Colonic mucosa (tissue), 4 donors: ENCODE data around the gene PRG2. TPM values are rescaled to one million over a fixed set of nuclear protein-coding genes. Genes with fewer than 3 reads are reported as not detected.

ENCODE experiments used
- DNase-seq: peaks from one replicate; pipeline ENCODE4 v3.0.0-alpha.2; 2020
- H3K27ac ChIP-seq: fragments of 200-600 bp; one replicate; pipeline ENCODE4 v1.8.0; 2021
- H3K27me3 ChIP-seq: fragments of 200-600 bp; one replicate; pipeline ENCODE4 v1.8.0; 2021
- H3K36me3 ChIP-seq: fragments of 200-600 bp; one replicate; pipeline ENCODE4 v1.8.0; 2021
- H3K4me1 ChIP-seq: fragments of 200-600 bp; one replicate; pipeline ENCODE4 v1.8.0; 2021; ENCODE audit warnings: mild to moderate bottlenecking
- H3K4me3 ChIP-seq: fragments of 200-600 bp; one replicate; pipeline ENCODE4 v1.8.0; 2021
- H3K9ac ChIP-seq, 2 donors: one replicate each; pipeline ENCODE4 v1.7.0; 2013; ENCODE audit warnings: control low read depth in 2 of 2, low read depth in 2 of 2, low read length in 2 of 2
- H3K9me3 ChIP-seq: fragments of 200-600 bp; one replicate; pipeline ENCODE4 v1.8.0; 2021
- CTCF ChIP-seq: fragments of 200-600 bp; IDR thresholded peaks from one replicate; pipeline ENCODE4 v1.8.0; 2022; ENCODE audit warnings: antibody characterized with exemption, mild to moderate bottlenecking
- intact Hi-C: fragments of 100-400 bp; cut with DNase I; formaldehyde crosslinking; loops from one replicate; pipeline ENCODE4 v1.14.1; 2022
- total RNA-seq, 2 donors: library from RNA; stranded (reverse); fragmentation: NEBNext Ultra II Directional in 1 of 2; extraction: Animal tissue kit (Norgen Biotek cat#: 25700) in 1 of 2; gene quantifications; one replicate each; pipeline ENCODE4 v1.2.1, GENCODE V29; 2021
- donor health status: healthy.
- donor health status: DM: no; HTN: no; CAD: no.
- donor health status: DM: no; HTN: no; CAD: no.

PRG2 gene
- total RNA-seq, 2 donors from 2014 or later = not detected

DNA sequence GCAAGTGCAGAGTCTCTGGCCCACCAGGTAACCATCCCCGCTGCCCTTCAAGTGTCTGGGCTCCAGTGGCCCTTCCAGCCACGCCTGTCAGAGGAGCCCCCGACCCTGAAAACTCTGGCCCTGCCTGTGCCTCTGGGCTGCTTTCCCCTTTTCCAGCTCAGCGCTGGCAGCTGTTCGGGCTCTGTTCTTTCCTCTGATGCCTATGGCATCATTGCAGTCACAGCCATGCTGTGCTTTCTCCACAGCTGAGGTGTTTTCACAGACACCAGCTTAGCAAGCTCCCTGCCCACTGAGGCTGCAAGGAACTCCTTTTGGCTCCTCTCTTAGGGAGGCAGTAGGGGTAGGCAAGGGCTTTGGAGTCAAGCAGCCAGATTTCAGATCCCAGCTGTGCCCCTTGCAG, 31.1 kb downstream of the PRG2 start:
- Histone ChIP-seq H3K9ac (no peak overlapping the region), H3K4me1 (no peaks in the 10 kb centered on the region), H3K27me3 (no peaks in the 10 kb centered on the region), H3K4me3 (no peak overlapping the region), H3K9me3 (no peaks in the 10 kb centered on the region), H3K36me3 (no peaks in the 10 kb centered on the region), H3K27ac (no peak overlapping the region)
- TF ChIP-seq CTCF = no peak
- no peak for DNase-seq
- intact Hi-C loops = no loop called here

- no peak for TF ChIP-seq CTCF
- intact Hi-C loops = no loop called here
These were observed 31.5 kb downstream of the PRG2 start for GRCh38 chr11:57358991-57359390.

GRCh38 chr11:57358543-57358961, 31.9 kb downstream of the PRG2 start:
- no peaks in the 10 kb centered on the region for H3K27me3 ChIP-seq
- H3K36me3 ChIP-seq = no peaks in the 10 kb centered on the region
- H3K27ac ChIP-seq = no peak overlapping the region
- H3K4me1 ChIP-seq = no peaks in the 10 kb centered on the region
- H3K9ac ChIP-seq = no peak overlapping the region
- no peaks in the 10 kb centered on the region for H3K9me3 ChIP-seq
- intact Hi-C loops = no loop called here
- TF ChIP-seq CTCF = no peak
- DNase-seq = no peak
- no peak overlapping the region for H3K4me3 ChIP-seq

More at GRCh38 chr11:57358991-57359390, 31.5 kb downstream of the PRG2 start:
- Histone ChIP-seq H3K27ac (no peak overlapping the region), H3K4me1 (no peaks in the 10 kb centered on the region), H3K36me3 (no peaks in the 10 kb centered on the region), H3K9me3 (no peaks in the 10 kb centered on the region), H3K9ac (no peak overlapping the region), H3K27me3 (no peaks in the 10 kb centered on the region), H3K4me3 (no peak overlapping the region)
- no peak for DNase-seq

- H3K4me3 ChIP-seq = no peak overlapping the region
- DNase-seq = no peak
- intact Hi-C loops = no loop called here
- no peak for TF ChIP-seq CTCF
- no peaks in the 10 kb centered on the region for H3K36me3 ChIP-seq
- no peaks in the 10 kb centered on the region for H3K4me1 ChIP-seq
- H3K9ac ChIP-seq = no peak overlapping the region
- no peaks in the 10 kb centered on the region for H3K9me3 ChIP-seq
- H3K27ac ChIP-seq = no peak overlapping the region
- H3K27me3 ChIP-seq = no peaks in the 10 kb centered on the region
These were observed 32.6 kb downstream of the PRG2 start for GRCh38 chr11:57357856-57358255.

DNA sequence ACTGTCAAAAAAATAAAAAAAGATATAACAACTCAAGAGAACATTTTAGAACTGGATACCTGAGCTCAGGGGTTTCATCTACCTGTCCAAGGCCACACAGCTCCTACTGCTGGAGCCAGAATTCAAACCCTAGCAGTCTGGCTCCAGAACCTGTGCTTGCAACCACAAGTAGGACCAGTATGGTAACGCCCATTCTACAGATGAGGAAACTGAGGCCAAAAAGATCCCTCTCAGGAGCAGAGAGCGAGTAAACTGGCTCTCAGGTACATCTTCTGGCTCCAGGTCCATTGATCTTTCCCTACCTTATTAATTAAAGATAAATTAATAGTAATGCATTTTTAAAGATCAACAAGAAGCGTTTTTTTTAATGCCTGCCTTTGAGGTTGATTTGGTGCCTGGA, 33.1 kb downstream of the PRG2 start:
- no peak overlapping the region for H3K4me3 ChIP-seq

More for the DNA sequence above, 33.1 kb downstream of the PRG2 start:
- H3K27ac ChIP-seq = no peak overlapping the region
- no peaks in the 10 kb centered on the region for H3K4me1 ChIP-seq
- no peaks in the 10 kb centered on the region for H3K9me3 ChIP-seq
- no peak for DNase-seq
- H3K36me3 ChIP-seq = no peaks in the 10 kb centered on the region
- no peak overlapping the region for H3K9ac ChIP-seq
- no peak for TF ChIP-seq CTCF
- no peaks in the 10 kb centered on the region for H3K27me3 ChIP-seq
- intact Hi-C loops = no loop called here
